HG02610 (cell line): ENCODE results near the gene NELFCD.
A peak's percentile ranks its signal among the peaks of the same experiment; 100 is the strongest.
"Not testable (repeated sequence)": the region's sequence is repeated elsewhere in the genome, so short reads cannot be mapped to it uniquely, and the experiment has no call there.

Experiments used
- ATAC-seq: cut with Tn5 transposase; IDR thresholded peaks from one replicate; pipeline ENCODE4 v1.9.1; 2021; ENCODE audit warnings: mild to moderate bottlenecking, moderate library complexity; ENCODE audit not compliant: unreplicated experiment

NELFCD gene

GRCh38 chr20:59007665-59008511 lies 26.8 kb downstream of the NELFCD start:
- ATAC-seq = peak; percentile 30

- no peak for ATAC-seq
Observed at GRCh38 chr20:59008715-59009336, 27.8 kb downstream of the NELFCD start.

GRCh38 chr20:59010321-59010994 lies 29.4 kb downstream of the NELFCD start:
- no peak for ATAC-seq

GRCh38 chr20:59010995-59011873 lies 30.2 kb downstream of the NELFCD start:
- ATAC-seq = no peak

GRCh38 chr20:59011874-59012157 lies 30.8 kb downstream of the NELFCD start:
- not testable (repeated sequence) for ATAC-seq

GRCh38 chr20:59013031-59013951 lies 32.2 kb downstream of the NELFCD start:
- no peak for ATAC-seq

- ATAC-seq = no peak
Observed at GRCh38 chr20:59013959-59014608, 33.0 kb downstream of the NELFCD start.

- ATAC-seq = no peak
Observed at GRCh38 chr20:59014680-59015389, 33.8 kb downstream of the NELFCD start.

- no peak for ATAC-seq
Observed at GRCh38 chr20:59015411-59015810, 34.4 kb downstream of the NELFCD start.

- no peak for ATAC-seq
Observed at GRCh38 chr20:59015812-59016711, 35.0 kb downstream of the NELFCD start.

- ATAC-seq = no peak
Observed at GRCh38 chr20:59016795-59017492, 35.9 kb downstream of the NELFCD start.

- no peak for ATAC-seq
Observed at GRCh38 chr20:59017493-59018231, 36.6 kb downstream of the NELFCD start.

GRCh38 chr20:59018817-59019216 lies 37.8 kb downstream of the NELFCD start:
- no peak for ATAC-seq

- ATAC-seq = no peak
Observed at GRCh38 chr20:59019217-59019616, 38.2 kb downstream of the NELFCD start, which contains the start of gene TUBB1. Gene TUBB1, plus strand, starts transcription at chr20:59019429. Its CDS starts 94 bp downstream, at chr20:59019523.

GRCh38 chr20:59020938-59021551 lies 40.0 kb downstream of the NELFCD start:
- ATAC-seq = no peak

GRCh38 chr20:59022754-59023153 lies 41.7 kb downstream of the NELFCD start:
- no peak for ATAC-seq
